Activated naive CD8-positive, alpha-beta T cell treated with anti-CD3 and anti-CD28 coated beads, Interleukin-2, amount 50 U/mL, for 16 hours (primary cell): ENCODE measurements around the gene THTPA.

Source experiments
- DNase-seq: peaks from one replicate; pipeline ENCODE4 v3.0.0-alpha.2; 2020; ENCODE audit warnings: low read depth, low spot score

Gene THTPA, protein sequence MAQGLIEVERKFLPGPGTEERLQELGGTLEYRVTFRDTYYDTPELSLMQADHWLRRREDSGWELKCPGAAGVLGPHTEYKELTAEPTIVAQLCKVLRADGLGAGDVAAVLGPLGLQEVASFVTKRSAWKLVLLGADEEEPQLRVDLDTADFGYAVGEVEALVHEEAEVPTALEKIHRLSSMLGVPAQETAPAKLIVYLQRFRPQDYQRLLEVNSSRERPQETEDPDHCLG

DNA sequence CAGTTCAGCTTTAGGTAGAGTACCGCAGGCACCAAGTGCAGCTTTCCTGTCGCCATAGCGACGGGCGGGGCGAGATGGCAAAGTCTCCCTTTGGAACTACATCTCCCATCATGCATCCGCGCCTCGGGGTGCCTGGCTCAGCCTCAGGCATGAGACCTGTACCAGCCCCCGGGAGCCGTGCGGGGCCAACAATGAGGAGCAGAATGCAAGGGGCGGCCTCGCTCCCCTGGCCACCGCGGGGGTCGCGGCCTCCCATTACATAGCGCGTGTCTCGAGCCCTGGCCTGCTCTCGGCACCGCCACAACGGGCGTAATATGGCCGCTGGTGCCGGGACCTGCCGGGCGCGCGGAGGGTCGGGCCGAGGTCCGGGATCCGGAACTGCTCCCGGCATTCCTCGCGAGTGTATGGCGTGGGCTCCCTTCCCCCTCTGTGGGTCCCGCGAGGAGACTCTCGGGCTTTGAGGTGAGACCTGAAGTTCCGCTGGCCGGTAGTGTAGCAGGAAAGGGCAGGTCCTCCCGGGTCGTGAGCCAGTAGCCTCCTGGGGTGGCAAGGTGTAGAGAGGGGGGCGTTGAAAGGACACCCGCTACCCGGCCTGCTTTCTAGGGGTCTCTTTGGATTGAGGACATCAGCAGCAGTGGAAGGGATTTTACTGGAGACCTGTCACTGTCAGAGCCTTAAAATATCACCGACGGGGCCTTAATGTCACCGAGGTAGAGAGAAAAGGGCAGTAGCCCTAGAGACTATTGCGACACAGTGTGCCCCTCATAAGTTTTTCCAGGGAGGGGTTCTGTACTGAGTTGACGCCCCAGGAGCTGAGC lies at the start of gene THTPA:
Gene THTPA, plus strand, starts transcription at position 390 of the 818 bp plus-strand sequence. CDS start 487 bp downstream, outside the sequence.
- DNase-seq, result peak; percentile 83

DNA sequence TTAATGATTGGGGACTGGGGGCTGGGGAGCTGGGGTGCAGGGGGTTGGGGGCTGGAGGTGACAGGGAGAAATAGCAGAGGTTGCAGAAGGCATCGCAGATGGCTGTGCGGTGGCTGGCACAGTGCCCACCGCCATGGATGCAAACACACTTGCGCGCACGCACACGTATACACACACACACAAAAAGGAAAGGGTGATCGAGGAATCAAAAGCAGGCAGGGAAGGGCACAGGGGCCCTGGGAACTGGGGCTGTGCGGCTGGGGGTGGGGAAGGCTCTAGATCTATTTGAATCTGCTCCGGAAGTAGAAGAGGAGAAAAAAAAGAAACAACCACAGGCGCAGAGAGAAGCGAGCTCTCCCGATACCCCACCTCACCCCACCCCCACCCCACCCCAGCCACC lies 43.9 kb upstream of the THTPA start:
- no peak for DNase-seq

GRCh38 chr14:23513005-23513817 lies 42.9 kb upstream of the THTPA start:
- DNase-seq, result no peak

DNA sequence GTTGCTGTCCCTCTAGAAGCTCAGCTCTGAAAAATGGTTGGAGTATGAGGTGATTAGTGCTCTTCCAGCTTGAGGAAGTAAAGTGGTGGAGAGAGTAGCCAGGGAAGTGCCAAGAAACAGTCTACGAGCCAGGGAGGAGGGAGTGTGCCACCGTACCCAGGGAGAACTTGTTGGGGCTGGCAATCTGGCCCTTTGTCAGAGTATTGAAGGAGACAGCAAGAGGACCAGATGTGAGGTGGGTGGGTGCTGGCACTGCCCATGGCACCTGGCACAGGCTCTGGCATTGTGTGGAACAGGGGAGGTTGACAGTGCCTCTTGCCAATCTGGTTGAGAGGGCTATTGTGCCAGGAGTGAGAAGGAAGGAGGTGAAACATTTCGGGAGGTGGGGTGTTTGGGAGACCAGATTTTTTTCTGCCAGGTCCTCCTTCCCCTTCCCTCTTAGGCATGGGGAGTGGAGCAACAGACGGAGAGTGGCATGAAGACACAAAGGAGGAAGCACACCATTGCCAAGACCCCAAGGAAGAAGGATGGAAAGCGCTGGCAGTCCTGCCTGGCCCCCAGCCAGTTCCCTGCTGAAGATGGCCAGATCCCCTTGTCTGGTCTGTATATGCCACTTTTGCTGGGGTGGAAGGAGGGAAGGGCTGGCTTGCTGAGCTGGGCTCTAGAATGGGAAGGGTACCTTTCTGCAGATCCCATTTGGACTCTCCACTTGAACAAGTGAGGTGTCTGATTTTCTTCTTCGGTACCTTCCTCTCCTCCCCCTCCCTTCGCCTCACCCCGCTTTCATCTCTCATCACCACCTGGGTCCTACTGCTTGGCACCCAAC lies 42.0 kb upstream of the THTPA start:
- DNase-seq, result no peak

- no peak for DNase-seq
Observed at GRCh38 chr14:23514644-23514957, 41.5 kb upstream of the THTPA start.

DNA sequence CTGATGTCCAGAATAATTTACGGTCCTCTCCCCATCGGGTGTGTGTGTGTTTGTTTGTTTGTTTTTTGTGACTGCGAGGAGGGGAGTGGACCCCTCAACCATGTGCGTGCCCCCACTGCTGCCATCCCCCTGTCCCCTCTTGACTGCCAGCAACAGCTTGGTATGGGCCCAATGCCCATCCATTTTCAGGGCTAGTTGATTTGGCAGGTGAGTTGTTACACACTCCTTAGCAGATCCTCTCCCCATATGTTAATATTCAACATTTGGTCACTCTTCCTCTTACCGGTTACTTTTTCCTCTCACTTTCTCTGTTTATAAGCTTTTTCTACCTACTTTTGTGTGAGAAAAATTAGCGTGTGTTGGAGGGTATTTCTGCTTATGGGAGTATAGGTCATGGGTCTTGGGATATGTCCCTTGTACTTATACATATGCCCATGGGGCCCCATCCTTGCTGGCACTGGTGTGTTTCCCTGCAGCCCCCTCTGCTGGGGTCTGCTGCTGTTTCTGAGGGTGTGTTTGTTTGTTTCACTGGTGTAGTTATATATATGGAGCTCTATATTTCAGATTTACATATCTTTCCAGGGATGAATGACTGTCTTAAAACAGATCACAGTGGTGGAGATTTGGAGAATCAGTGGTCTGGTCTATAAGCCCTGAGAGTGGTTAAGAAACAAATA lies 38.3 kb upstream of the THTPA start:
- no peak for DNase-seq

GRCh38 chr14:23518709-23519108 lies 37.4 kb upstream of the THTPA start:
- no peak for DNase-seq

GRCh38 chr14:23520899-23521533 lies 35.1 kb upstream of the THTPA start:
- DNase-seq, result no peak

DNA sequence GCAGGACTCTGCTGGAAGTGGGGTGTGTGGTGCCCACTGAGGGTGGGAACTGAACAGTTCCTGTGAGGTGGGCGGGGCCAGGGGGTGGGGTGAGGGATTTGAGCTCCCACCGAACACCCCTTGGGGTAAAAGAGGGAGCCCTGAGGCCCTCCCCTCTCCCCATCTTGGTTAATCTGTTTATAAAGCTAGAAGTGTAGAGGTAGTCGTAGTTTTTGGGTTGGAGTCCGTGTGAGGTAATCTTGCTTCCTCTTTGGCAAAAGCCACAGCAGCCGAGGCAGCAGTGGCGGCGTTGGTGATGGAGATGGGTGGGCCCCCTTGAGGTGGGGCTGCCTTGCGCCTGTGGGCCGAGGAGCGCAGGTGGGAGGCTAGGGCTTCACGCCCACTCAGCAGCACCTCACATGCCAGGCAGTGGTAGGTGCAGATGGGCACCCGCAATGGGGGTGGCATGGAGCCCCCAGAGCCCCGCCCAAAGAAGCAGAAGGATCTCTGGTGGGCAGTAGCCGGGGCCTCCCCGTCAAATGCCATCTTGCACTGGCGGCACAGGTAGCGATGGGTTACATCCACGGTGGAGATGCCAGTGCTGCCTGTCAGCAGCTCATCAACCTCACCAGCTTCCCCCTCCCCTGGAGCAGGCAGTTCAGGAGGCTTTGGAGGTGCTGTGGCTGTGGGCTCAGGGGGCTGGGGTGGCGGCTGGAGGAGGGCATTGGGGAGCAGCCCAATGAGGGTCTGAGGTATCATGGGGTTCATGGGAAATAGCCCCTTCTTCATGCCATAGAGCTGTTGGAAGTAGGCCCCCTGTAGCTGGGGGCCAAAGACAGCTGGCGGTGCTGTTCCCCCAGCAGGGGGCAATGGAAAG lies 34.1 kb upstream of the THTPA start:
- no peak for DNase-seq

GRCh38 chr14:23522643-23523198 lies 33.4 kb upstream of the THTPA start:
- no peak for DNase-seq

- no peak for DNase-seq
Observed at GRCh38 chr14:23523229-23524016, 32.6 kb upstream of the THTPA start.

DNA sequence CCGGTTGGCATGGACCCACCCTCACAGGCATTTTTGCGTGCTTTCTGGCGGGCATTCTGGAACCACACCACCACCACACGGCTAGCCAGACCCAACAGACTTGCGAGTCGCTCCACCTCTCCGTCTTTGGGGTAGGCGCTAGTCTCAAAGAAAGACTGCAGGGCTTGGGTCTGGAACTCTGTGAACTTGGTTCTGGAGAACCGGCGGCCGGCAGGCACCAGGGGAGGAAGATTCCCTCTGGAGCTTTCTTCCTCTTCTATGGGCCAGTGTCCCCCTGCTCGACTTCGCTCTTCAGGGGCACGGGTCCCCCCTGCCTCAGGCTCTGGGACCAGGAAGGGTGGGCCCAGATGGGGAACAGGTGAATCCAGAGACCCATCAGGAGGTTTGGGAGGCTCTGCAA lies 31.1 kb upstream of the THTPA start:
- no peak for DNase-seq

DNA sequence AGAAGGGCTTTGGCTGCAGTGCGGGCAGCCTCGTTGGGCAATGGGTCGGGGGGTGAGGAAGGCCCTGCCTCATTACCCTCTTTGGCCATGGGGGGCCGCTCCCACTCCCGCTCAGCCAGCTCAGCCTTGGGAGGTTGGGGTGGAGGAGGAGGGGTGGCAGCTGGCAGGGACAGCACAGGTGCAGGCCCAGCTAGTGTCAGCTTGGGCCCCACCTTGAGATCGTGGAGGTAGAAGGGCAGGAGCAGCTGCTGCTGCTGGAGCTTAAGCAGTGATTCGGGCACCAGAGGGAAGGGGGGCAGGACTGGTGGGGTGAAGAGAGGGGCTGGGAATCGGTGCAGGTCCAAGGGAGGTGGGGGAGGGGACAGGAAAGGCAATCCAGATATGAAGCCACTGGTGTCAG lies 30.5 kb upstream of the THTPA start:
- no peak for DNase-seq

DNA sequence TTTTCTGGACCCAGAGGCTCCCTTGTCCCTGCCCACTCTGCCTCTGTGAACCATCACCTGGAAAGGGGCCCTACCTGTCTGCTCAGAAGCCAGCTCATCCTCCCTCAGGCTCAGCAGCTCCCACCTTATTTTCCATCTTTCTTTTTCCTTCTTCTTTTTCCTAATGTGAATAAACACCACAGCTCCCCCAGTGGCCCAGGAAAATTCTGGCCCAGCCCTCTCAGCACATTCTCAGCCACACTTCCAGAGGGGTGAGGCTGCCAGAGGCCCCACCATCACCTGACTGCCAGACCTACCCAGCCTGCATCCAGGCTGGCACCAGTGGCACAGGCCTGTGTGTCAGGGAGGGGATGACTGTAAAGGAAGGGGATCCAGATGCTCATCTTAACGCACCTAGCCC lies 27.5 kb upstream of the THTPA start:
- no peak for DNase-seq

GRCh38 chr14:23529016-23529415 lies 27.1 kb upstream of the THTPA start:
- no peak for DNase-seq

- no peak for DNase-seq
Observed at GRCh38 chr14:23530375-23531055, 25.6 kb upstream of the THTPA start.

DNA sequence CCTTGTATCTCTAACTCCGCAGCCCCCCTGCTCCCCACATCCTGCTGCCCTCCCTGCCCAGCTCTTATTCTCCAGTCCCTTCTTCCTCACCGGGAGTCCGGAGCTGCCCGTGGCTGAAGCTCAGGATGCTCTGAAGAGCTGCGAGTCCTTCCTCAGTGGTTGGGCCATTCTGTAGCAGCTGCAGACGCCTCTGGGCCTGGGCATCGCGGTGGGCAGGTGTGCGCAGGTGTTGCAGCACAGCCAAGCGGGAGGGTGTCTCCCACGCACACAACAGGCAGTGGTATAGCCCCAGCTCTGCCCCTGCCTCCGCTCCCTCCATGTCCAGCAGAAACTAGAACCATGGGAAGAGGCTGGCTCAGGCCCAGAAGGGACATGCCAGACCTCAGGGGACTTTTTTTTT lies 24.7 kb upstream of the THTPA start:
- no peak for DNase-seq

DNA sequence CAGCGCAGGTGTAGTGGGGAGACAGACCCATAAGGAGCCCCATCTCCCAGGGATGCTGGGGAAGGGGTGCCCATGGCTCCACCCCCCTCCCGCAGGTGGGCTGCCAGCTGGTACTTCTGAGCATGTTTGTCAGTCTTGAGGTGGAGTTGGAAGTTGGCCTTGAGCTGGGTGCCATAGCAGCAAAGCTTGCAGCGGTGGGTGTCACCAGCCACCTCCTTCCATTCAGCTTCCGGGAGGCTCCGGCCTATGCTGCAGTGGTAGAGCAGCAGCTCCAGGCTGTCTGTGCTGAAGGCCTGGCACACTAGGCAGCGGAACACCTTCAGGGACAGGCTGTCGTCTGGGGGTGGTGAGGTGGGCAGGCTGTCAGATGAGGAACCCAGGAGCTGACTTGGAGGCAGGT lies 23.4 kb upstream of the THTPA start:
- DNase-seq, result no peak
